Left ventricle myocardium inferior (tissue), 1 donor: Measurements from ENCODE around the gene PSMB3. TPM values are rescaled to one million over a fixed set of nuclear protein-coding genes. Genes with fewer than 3 reads are reported as not detected.
"Not testable (repeated sequence)": the region's sequence is repeated elsewhere in the genome, so short reads cannot be mapped to it uniquely, and the experiment has no call there.

Experiments used
- DNase-seq: peaks from one replicate; pipeline ENCODE4 v3.0.0-alpha.2; 2020
- H3K27ac ChIP-seq: fragments of 200-600 bp; replicated peaks from 2 replicates; pipeline ENCODE4 v1.8.0; 2021
- H3K27me3 ChIP-seq: fragments of 200-600 bp; 2 replicates; pipeline ENCODE4 v1.8.0; 2021; ENCODE audit warnings: low read depth
- H3K36me3 ChIP-seq: fragments of 200-600 bp; 2 replicates; pipeline ENCODE4 v1.8.0; 2021
- H3K4me1 ChIP-seq: fragments of 200-600 bp; 2 replicates; pipeline ENCODE4 v1.8.0; 2021
- H3K4me3 ChIP-seq: fragments of 200-600 bp; 2 replicates; pipeline ENCODE4 v1.8.0; 2021; ENCODE audit warnings: mild to moderate bottlenecking, moderate library complexity
- H3K9me3 ChIP-seq: fragments of 200-600 bp; replicated peaks from 2 replicates; pipeline ENCODE4 v1.8.0; 2021
- intact Hi-C: fragments of 100-400 bp; cut with micrococcal nuclease; formaldehyde crosslinking; loops from one replicate; pipeline ENCODE4 v1.11.0; 2022
- total RNA-seq: library from RNA; stranded (reverse); fragmentation: NEBNext Ultra II Directional; extraction: Animal tissue kit (Norgen Biotek cat#: 25700); gene quantifications from one replicate; pipeline ENCODE4 v1.2.1, GENCODE V29; 2021
- TF ChIP-seq, protein P1 (sequence below): fragments of 200-600 bp; IDR thresholded peaks from 2 replicates; pipeline ENCODE4 v1.8.0; 2021; ENCODE audit warnings: antibody characterized with exemption, mild to moderate bottlenecking, borderline replicate concordance
- donor health status: DM: no; HTN: yes; CAD: no; lungs with severe emphysema.

PSMB3 gene
- total RNA-seq, 1 donor from 2014 or later = 149 TPM

DNA sequence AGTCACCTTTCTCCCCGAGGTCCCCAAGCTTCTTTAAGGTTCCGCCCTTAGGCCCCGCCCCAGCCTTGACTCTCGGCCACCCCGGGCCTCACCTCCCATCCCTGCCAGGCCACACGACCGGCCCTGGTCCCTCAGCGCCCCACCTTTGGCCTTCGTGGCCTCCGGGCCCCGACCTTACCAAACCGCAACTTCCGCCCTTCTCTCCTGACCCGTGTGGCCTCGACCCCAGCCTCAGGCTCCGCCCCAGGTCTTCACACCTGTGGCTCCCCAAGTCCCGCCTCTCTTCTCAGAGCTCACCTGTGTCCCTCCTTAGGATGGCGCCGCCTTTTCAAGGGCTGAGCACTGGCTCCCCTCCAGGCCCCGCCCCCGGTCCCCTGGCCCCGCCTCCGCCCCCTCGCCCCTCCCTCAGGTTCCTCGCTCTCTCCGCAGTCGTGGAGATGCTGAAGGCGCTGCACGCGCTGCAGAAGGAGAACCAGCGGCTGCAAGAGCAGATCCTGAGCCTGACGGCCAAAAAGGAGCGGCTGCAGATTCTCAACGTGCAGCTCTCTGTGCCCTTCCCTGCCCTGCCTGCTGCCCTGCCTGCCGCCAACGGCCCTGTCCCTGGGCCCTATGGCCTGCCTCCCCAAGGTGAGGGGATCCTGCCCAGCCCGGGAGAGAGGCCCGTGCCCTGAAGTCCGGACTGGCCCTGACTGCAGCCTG is 32.4 kb upstream of the PSMB3 start:
- intact Hi-C loops = no loop called here
- Histone ChIP-seq H3K4me1 (peaks cover 16% of the 10 kb centered on the region), H3K9me3 (no peaks in the 10 kb centered on the region), H3K4me3 (no peak overlapping the region), H3K27me3 (no peaks in the 10 kb centered on the region), H3K27ac (no peak overlapping the region), H3K36me3 (peaks cover 88% of the 10 kb centered on the region)
- TF ChIP-seq, protein P1, sequence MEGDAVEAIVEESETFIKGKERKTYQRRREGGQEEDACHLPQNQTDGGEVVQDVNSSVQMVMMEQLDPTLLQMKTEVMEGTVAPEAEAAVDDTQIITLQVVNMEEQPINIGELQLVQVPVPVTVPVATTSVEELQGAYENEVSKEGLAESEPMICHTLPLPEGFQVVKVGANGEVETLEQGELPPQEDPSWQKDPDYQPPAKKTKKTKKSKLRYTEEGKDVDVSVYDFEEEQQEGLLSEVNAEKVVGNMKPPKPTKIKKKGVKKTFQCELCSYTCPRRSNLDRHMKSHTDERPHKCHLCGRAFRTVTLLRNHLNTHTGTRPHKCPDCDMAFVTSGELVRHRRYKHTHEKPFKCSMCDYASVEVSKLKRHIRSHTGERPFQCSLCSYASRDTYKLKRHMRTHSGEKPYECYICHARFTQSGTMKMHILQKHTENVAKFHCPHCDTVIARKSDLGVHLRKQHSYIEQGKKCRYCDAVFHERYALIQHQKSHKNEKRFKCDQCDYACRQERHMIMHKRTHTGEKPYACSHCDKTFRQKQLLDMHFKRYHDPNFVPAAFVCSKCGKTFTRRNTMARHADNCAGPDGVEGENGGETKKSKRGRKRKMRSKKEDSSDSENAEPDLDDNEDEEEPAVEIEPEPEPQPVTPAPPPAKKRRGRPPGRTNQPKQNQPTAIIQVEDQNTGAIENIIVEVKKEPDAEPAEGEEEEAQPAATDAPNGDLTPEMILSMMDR = no peak
- DNase-seq = no peak

DNA sequence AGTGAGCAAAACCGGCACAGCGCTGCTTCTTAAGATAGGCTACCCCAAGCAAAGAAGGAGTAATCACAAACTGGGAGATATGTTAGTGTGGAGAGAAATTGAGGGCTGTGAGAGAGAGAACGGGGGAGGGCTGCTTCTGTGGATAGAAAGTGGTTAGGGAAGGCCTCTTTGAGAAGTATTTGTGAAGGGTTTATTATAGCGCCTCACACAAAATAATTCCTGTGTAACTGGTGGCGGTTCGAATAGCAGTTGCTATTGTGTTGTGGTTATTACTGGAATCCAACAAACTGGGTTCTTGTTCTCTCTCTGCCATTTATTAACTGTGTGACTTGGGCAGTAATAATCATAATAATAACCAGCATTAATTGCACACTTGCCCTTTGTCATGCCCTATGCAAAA is 31.6 kb upstream of the PSMB3 start:
- Histone ChIP-seq H3K36me3 (peaks cover 86% of the 10 kb centered on the region), H3K27ac (no peak overlapping the region)
- TF ChIP-seq, protein P1 = no peak

DNA sequence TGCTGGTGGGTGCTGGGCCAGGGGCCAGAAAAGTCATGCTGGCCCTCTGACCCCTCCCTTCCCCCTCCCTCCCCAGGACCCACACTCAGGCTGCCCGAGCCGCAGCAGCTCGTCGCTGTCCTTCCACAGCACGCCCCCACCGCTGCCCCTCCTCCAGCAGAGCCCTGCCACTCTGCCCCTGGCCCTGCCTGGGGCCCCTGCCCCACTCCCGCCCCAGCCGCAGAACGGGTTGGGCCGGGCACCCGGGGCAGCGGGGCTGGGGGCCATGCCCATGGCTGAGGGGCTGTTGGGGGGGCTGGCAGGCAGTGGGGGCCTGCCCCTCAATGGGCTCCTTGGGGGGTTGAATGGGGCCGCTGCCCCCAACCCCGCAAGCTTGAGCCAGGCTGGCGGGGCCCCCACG is 30.7 kb upstream of the PSMB3 start:
- no peak overlapping the region for H3K4me3 ChIP-seq
- peaks cover 20% of the 10 kb centered on the region for H3K4me1 ChIP-seq
- H3K9me3 ChIP-seq = no peaks in the 10 kb centered on the region
- TF ChIP-seq, protein P1 = no peak
- H3K27ac ChIP-seq = no peak overlapping the region
- DNase-seq = no peak
- intact Hi-C loops = no loop called here
- H3K27me3 ChIP-seq = no peaks in the 10 kb centered on the region
- H3K36me3 ChIP-seq = peaks cover 78% of the 10 kb centered on the region

More for the DNA sequence above, 31.6 kb upstream of the PSMB3 start:
- no peaks in the 10 kb centered on the region for H3K27me3 ChIP-seq
- no peak overlapping the region for H3K4me3 ChIP-seq
- no peak for DNase-seq
- no peaks in the 10 kb centered on the region for H3K9me3 ChIP-seq
- H3K4me1 ChIP-seq = peaks cover 20% of the 10 kb centered on the region
- intact Hi-C loops = no loop called here

DNA sequence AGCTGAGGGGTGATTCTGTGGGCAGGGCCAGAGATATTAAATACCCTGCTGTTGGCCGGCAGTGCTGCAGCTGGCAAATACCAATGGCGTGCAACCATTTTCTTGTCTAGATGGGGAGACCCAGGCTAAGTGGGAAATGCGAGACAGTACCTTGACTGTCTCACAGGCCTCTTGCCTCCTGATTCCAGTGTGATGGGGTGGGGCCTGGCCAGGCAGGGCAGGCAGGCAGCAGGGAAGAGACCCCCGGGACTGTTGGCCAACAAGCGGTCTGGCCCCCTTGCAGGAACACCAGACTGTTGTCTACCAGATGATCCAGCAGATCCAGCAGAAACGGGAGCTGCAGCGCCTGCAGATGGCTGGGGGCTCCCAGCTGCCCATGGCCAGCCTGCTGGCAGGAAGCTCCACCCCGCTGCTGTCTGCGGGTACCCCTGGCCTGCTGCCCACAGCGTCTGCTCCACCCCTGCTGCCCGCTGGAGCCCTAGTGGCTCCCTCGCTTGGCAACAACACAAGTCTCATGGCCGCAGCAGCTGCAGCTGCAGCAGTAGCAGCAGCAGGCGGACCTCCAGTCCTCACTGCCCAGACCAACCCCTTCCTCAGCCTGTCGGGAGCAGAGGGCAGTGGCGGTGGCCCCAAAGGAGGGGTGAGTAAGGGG is 28.1 kb upstream of the PSMB3 start:
- Histone ChIP-seq H3K36me3 (peaks cover 51% of the 10 kb centered on the region), H3K4me3 (no peak overlapping the region), H3K9me3 (no peaks in the 10 kb centered on the region), H3K4me1 (peaks cover 32% of the 10 kb centered on the region), H3K27ac (peak overlapping the region; percentile 43), H3K27me3 (no peaks in the 10 kb centered on the region)
- peak; percentile 72 for DNase-seq
- intact Hi-C loops = no loop called here
- TF ChIP-seq, protein P1 = no peak

DNA sequence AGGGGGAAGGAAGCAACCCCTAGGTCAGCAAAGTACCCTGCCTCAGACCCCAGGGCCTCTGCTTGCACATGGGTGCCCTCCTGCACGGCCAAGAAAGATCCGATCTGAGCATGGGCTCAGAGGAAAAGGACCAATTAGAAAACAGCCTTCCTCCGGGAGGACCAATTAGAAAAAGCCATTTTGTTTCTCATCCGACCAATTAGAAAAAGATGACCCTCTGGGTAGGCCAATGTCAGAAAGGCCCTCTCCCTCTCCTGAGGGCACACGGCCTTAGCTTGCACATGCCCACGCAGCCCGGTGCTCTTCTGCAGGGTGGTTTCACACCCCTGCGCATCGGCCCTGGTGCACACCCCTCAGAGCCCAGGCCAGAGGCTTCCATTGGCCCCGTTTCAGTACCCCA is 27.5 kb upstream of the PSMB3 start:
- Histone ChIP-seq H3K36me3 (peaks cover 45% of the 10 kb centered on the region), H3K4me1 (peaks cover 36% of the 10 kb centered on the region), H3K9me3 (no peaks in the 10 kb centered on the region), H3K4me3 (no peak overlapping the region), H3K27ac (peak overlapping the region; percentile 43), H3K27me3 (no peaks in the 10 kb centered on the region)
- TF ChIP-seq, protein P1 = no peak
- intact Hi-C loops = no loop called here
- DNase-seq = no peak

DNA sequence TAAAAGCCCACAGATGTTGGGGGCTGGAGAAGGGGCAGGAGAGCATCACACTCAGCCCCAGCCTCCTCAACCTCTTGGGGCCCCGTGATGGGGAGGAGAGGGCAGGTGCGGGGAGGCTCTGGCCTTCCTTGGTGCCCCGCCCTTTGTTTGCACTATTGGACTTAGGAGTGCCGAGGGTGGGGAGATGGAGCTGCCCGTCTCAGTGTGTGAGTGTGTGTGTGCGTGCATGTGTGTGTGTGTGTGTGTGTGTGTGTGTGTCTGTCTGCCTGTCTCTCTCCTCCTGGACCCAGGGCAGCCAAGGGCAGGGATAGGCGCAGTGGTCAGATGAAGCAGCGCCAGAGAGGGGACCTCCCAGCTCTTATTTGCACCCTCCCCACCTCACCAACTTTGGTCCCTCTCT is 26.4 kb upstream of the PSMB3 start:
- H3K9me3 ChIP-seq, H3K27ac ChIP-seq, intact Hi-C loops, H3K27me3 ChIP-seq, H3K4me3 ChIP-seq, DNase-seq: not testable (repeated sequence)
- peaks cover 35% of the 10 kb centered on the region for H3K36me3 ChIP-seq
- H3K4me1 ChIP-seq = peaks cover 45% of the 10 kb centered on the region
